Measurements from ENCODE around the gene DEPDC5.

GRCh38 chr22:31738566-31738965 is 15.3 kb upstream of the DEPDC5 start:
- TF ChIP-seq, protein P1, sequence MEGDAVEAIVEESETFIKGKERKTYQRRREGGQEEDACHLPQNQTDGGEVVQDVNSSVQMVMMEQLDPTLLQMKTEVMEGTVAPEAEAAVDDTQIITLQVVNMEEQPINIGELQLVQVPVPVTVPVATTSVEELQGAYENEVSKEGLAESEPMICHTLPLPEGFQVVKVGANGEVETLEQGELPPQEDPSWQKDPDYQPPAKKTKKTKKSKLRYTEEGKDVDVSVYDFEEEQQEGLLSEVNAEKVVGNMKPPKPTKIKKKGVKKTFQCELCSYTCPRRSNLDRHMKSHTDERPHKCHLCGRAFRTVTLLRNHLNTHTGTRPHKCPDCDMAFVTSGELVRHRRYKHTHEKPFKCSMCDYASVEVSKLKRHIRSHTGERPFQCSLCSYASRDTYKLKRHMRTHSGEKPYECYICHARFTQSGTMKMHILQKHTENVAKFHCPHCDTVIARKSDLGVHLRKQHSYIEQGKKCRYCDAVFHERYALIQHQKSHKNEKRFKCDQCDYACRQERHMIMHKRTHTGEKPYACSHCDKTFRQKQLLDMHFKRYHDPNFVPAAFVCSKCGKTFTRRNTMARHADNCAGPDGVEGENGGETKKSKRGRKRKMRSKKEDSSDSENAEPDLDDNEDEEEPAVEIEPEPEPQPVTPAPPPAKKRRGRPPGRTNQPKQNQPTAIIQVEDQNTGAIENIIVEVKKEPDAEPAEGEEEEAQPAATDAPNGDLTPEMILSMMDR (IDR thresholded peaks at IDR 0.05), result no peak
- TF ChIP-seq POLR2A (IDR thresholded peaks at IDR 0.05), result no peak
